HepG2 (cell line): Measurements from ENCODE around the gene PDZD2. TPM values are rescaled to one million over a fixed set of nuclear protein-coding genes. Genes with fewer than 3 reads are reported as not detected.

Experiments used
- ATAC-seq: fragments of 200-7000 bp; cut with Tn5 transposase; 3 replicates; pipeline ENCODE4 v1.9.1; 2020; ENCODE audit warnings: mild to moderate bottlenecking, moderate library complexity
- BruUV-seq: library from RNA; stranded (reverse); fragments of 400-500 nt; replicated peaks from 2 replicates; lab custom pipeline; 2021; lab: Mats Ljungman, UMichigan
- CTCF ChIA-PET: fragments of 300-600 bp; formaldehyde crosslinking; extraction: SDS; loops from one replicate; lab custom pipeline; 2021; ENCODE audit warnings: low total read pairs, inconsistent platforms, low intra/inter-chr PET ratio; lab: Yijun Ruan, JAX
- POLR2A ChIA-PET: fragments of 350-600 bp; sonication (Branson Sonifier 250); formaldehyde crosslinking; loops from one replicate; lab custom pipeline; 2020; ENCODE audit warnings: antibody characterized with exemption, inconsistent platforms; lab: Yijun Ruan, JAX
- DNase-seq: peaks from one replicate; pipeline ENCODE4 v3.0.0-alpha.2; 2015; ENCODE audit warnings: low spot score
- FAIRE-seq: peaks from 3 replicates; lab custom pipeline; 2011; peaks lifted over from hg19 to GRCh38; lab: Jason Lieb, UNC
- H2AFZ ChIP-seq: one replicate; pipeline ENCODE4 v1.6.1; 2011; ENCODE audit warnings: low read length, inconsistent platforms
- H3K27ac ChIP-seq: fragments of 300-600 bp; 3 replicates; pipeline ENCODE4 v1.8.0; 2011; ENCODE audit warnings: mixed run types, mild to moderate bottlenecking, mixed read lengths, low read length, inconsistent platforms; ENCODE audit not compliant: insufficient read depth; ENCODE audit errors: extremely low read length
- H3K27me3 ChIP-seq, 2 experiments: fragments of 200-600 bp in 1 of 2; 2 replicates in 1 of 2; 3 replicates in 1 of 2; pipeline versions ENCODE4 v1.6.0 to v1.8.0; 2011; ENCODE audit warnings: low read length in 2 of 2, mild to moderate bottlenecking in 2 of 2, moderate library complexity in 2 of 2, inconsistent platforms in 1 of 2; ENCODE audit not compliant: insufficient read depth in 2 of 2, control insufficient read depth in 1 of 2
- H3K36me3 ChIP-seq, 2 experiments: fragments of 200-600 bp in 1 of 2; replicated peaks in 1 of 2; 2 replicates in 1 of 2; 3 replicates in 1 of 2; pipeline versions ENCODE4 v1.5.1 to v1.8.0; 2011; ENCODE audit warnings: low read length in 2 of 2, inconsistent platforms in 1 of 2; ENCODE audit not compliant: insufficient read depth in 2 of 2, control insufficient read depth in 1 of 2
- H3K4me1 ChIP-seq: 2 replicates; pipeline ENCODE4 v1.5.1; 2012; ENCODE audit warnings: low read length, inconsistent platforms; ENCODE audit not compliant: insufficient read depth
- H3K4me2 ChIP-seq: 2 replicates; pipeline ENCODE4 v1.6.0; 2011; ENCODE audit warnings: low read depth, low read length, inconsistent platforms
- H3K4me3 ChIP-seq, 3 experiments: fragments of 200-600 bp in 1 of 3; sonication (generic), shearing (Covaris generic) in 1 of 3; replicated peaks in 1 of 3; 2 replicates each; pipeline ENCODE4 v1.5.1; 2011 to 2016; ENCODE audit warnings: low read length in 3 of 3, inconsistent platforms in 2 of 3, low read depth in 2 of 3, mild to moderate bottlenecking in 2 of 3, control low read depth in 1 of 3, mixed read lengths in 1 of 3; ENCODE audit not compliant: insufficient read depth in 1 of 3
- H3K79me2 ChIP-seq: one replicate; pipeline ENCODE4 v1.6.1; 2011; ENCODE audit warnings: low read length, inconsistent platforms; ENCODE audit not compliant: insufficient read depth
- H3K9ac ChIP-seq: 2 replicates; pipeline ENCODE4 v1.6.0; 2011; ENCODE audit warnings: mild to moderate bottlenecking, low read depth, low read length, inconsistent platforms; ENCODE audit not compliant: insufficient read depth
- H3K9me3 ChIP-seq: 2 replicates; pipeline ENCODE4 v1.5.1; 2012; ENCODE audit warnings: mild to moderate bottlenecking, low read length
- H4K20me1 ChIP-seq: 2 replicates; pipeline ENCODE4 v1.6.0; 2011; ENCODE audit warnings: inconsistent platforms, mild to moderate bottlenecking, low read length, moderate library complexity; ENCODE audit not compliant: insufficient read depth
- BRD4 ChIP-seq: sonication (generic); formaldehyde crosslinking; IDR thresholded peaks from 2 replicates; pipeline ENCODE4 v1.4.0; 2020; ENCODE audit warnings: missing genetic modification reagents
- CREBL2 ChIP-seq: sonication (generic); formaldehyde crosslinking; IDR thresholded peaks from 2 replicates; pipeline ENCODE4 v1.8.1; 2023; ENCODE audit warnings: missing genetic modification reagents, mild to moderate bottlenecking, borderline replicate concordance
- FOXA1 ChIP-seq, 2 experiments: fragments of 450-650 bp in 1 of 2; sonication (generic) in 1 of 2; formaldehyde crosslinking in 1 of 2; IDR thresholded peaks; 2 replicates each; pipeline versions ENCODE4 v1.4.0 to v1.6.1; 2016 to 2020; ENCODE audit warnings: missing genetic modification reagents in 1 of 2
- IRF1 ChIP-seq: sonication (generic); formaldehyde crosslinking; IDR thresholded peaks from 2 replicates; pipeline ENCODE4 v1.4.0; 2020; ENCODE audit warnings: low read depth, mild to moderate bottlenecking, missing genetic modification reagents
- KLF15 ChIP-seq: sonication (generic); formaldehyde crosslinking; IDR thresholded peaks from 2 replicates; pipeline ENCODE4 v1.8.1; 2023; ENCODE audit warnings: borderline replicate concordance, mild to moderate bottlenecking, inconsistent platforms, missing genetic modification reagents, mixed read lengths
- MZF1 ChIP-seq: sonication (generic); formaldehyde crosslinking; IDR thresholded peaks from 2 replicates; pipeline ENCODE4 v1.8.1; 2023; ENCODE audit warnings: mild to moderate bottlenecking, missing genetic modification reagents, borderline replicate concordance
- NCOA2 ChIP-seq: sonication (generic); formaldehyde crosslinking; IDR thresholded peaks from 2 replicates; pipeline ENCODE4 v1.8.0; 2022; ENCODE audit warnings: inconsistent platforms
- PTBP1 ChIP-seq: fragments of 200-400 bp; formaldehyde crosslinking; IDR thresholded peaks from 2 replicates; pipeline ENCODE4 v1.6.1; 2018; ENCODE audit warnings: low read length, low read depth; ENCODE audit not compliant: poor library complexity, severe bottlenecking
- RAD21 ChIP-seq: fragments of 450-650 bp; formaldehyde crosslinking; IDR thresholded peaks from 2 replicates; pipeline ENCODE4 v1.5.0; 2020; ENCODE audit warnings: mild to moderate bottlenecking
- TBL1XR1 ChIP-seq: fragments of 150-350 bp; IDR thresholded peaks from 2 replicates; pipeline ENCODE4 v1.6.1; 2014; ENCODE audit warnings: borderline replicate concordance, low read length; ENCODE audit not compliant: partially characterized antibody
- U2AF2 ChIP-seq: fragments of 200-400 bp; formaldehyde crosslinking; IDR thresholded peaks from 2 replicates; pipeline ENCODE4 v1.6.1; 2017; ENCODE audit warnings: low read depth, mild to moderate bottlenecking, low read length
- ZMYM3 ChIP-seq: sonication (generic); formaldehyde crosslinking; IDR thresholded peaks from 2 replicates; pipeline ENCODE4 v1.5.1; 2020; ENCODE audit warnings: mild to moderate bottlenecking, missing genetic modification reagents
- ZNF10 ChIP-seq: sonication (generic); formaldehyde crosslinking; IDR thresholded peaks from 2 replicates; pipeline ENCODE4 v1.4.0; 2020; ENCODE audit warnings: mild to moderate bottlenecking, low read depth, missing genetic modification reagents, borderline replicate concordance
- ZNF260 ChIP-seq: sonication (generic); formaldehyde crosslinking; IDR thresholded peaks from 2 replicates; pipeline ENCODE4 v1.4.0; 2020; ENCODE audit warnings: missing genetic modification reagents, low read depth, mild to moderate bottlenecking, borderline replicate concordance
- ZNF552 ChIP-seq: sonication (generic); formaldehyde crosslinking; IDR thresholded peaks from 2 replicates; pipeline ENCODE4 v1.9.0; 2022; ENCODE audit warnings: missing genetic modification reagents, mild to moderate bottlenecking, borderline replicate concordance
- ZNF678 ChIP-seq: sonication (generic); formaldehyde crosslinking; IDR thresholded peaks from 2 replicates; pipeline ENCODE4 v1.4.0; 2020; ENCODE audit warnings: mild to moderate bottlenecking, missing genetic modification reagents
- in situ Hi-C: cut with HindIII; loops from 2 replicates; pipeline ENCODE4 v1.10.0; 2017; ENCODE audit warnings: low pct_unique_long_range_greater_than_20kb; ENCODE audit not compliant: extremely low pct_ligation_motif_present
- intact Hi-C: fragments of 100-400 bp; cut with micrococcal nuclease; formaldehyde crosslinking; loops from one replicate; pipeline ENCODE4 v1.10.0; 2022; ENCODE audit not compliant: unreplicated experiment
- polyA plus RNA-seq, 8 experiments: library from polyadenylated mRNA; depleted of rRNA in 3 of 8; stranded (reverse) in 7 of 8; unstranded in 1 of 8; fragments of >200 nt; fragmentation: Illumina TruSeq in 4 of 8; extraction: Trizol in 4 of 8; gene quantifications; 2 replicates each; pipeline versions ENCODE4 v1.2.1 to v1.2.3, GENCODE V29; 2011 to 2016; ENCODE audit warnings: low read depth in 4 of 8, missing spikeins in 1 of 8, mixed read lengths in 1 of 8; ENCODE audit not compliant: insufficient read depth in 1 of 8
- total RNA-seq, 5 experiments: library from RNA; depleted of rRNA; stranded (reverse); fragments of >200 nt; fragmentation: Illumina TruSeq; extraction: Trizol; gene quantifications; 2 replicates each; pipeline ENCODE4 v1.2.3, GENCODE V29; 2016; ENCODE audit warnings: low read depth in 1 of 5

The PDZD2 gene
- total and polyA plus RNA-seq, 2 of the 13 experiments (the other 11 are each of a cell fraction or from before 2014, with no cell fraction given) = 0.04 TPM; not detected in 1

GRCh38 chr5:32132757-32133156 lies 493.8 kb downstream of the PDZD2 start:
- POLR2A ChIA-PET = no interaction called here
- in situ Hi-C loops = no loop called here
- intact Hi-C loops = no loop called here
- no peak overlapping the region for H3K4me3 ChIP-seq
- FAIRE-seq (no peak), DNase-seq (no peak), ATAC-seq (no peak)
- BruUV-seq = no TSS peak
- H3K4me2 ChIP-seq = no peak overlapping the region
- CTCF ChIA-PET = no interaction called here
- peaks cover 10 to 54% of the 10 kb centered on the region in 2 experiments for H3K36me3 ChIP-seq
- no peak for TF ChIP-seq KLF15 (CRISPR knock-in tag)
- TF ChIP-seq ZNF260 (CRISPR knock-in tag) = no peak
- TF ChIP-seq NCOA2 (CRISPR knock-in tag) = no peak
- no peak for TF ChIP-seq FOXA1 (IDR thresholded peaks at IDR 0.05)
- no peak for TF ChIP-seq FOXA1 (CRISPR knock-in tag; IDR thresholded peaks at IDR 0.05)
- TF ChIP-seq U2AF2 = no peak
- TF ChIP-seq PTBP1 = no peak
- TF ChIP-seq RAD21 (CRISPR knock-in tag) = no peak
- TF ChIP-seq IRF1 = no peak
- no peak for TF ChIP-seq ZNF10
- no peak for TF ChIP-seq MZF1
- no peak for TF ChIP-seq ZNF552 (CRISPR knock-in tag)
- TF ChIP-seq ZMYM3 = no peak
- no peak for TF ChIP-seq CREBL2 (CRISPR knock-in tag)
- no peak for TF ChIP-seq BRD4 (CRISPR knock-in tag)
- no peak for TF ChIP-seq ZNF678
- TF ChIP-seq TBL1XR1 = no peak
- H3K9me3 ChIP-seq = no peaks in the 10 kb centered on the region
- no peak overlapping the region for H3K27ac ChIP-seq
- no peak overlapping the region for H3K9ac ChIP-seq
- H2AFZ ChIP-seq = no peak overlapping the region
- H3K4me1 ChIP-seq = peaks cover 13% of the 10 kb centered on the region; the same call in 1 of the 2 replicates
- peaks cover 56% of the 10 kb centered on the region for H3K79me2 ChIP-seq
- H4K20me1 ChIP-seq = peaks cover under 1% of the 10 kb centered on the region; the same call in 1 of the 2 replicates
- no peaks in the 10 kb centered on the region for H3K27me3 ChIP-seq
